ENCODE results near the gene SSC5D. TPM values are rescaled to one million over a fixed set of nuclear protein-coding genes. Genes with fewer than 3 reads are reported as not detected.

The SSC5D gene
- total RNA-seq, 2 donors from 2014 or later = 2.6 to 5.8 TPM

DNA sequence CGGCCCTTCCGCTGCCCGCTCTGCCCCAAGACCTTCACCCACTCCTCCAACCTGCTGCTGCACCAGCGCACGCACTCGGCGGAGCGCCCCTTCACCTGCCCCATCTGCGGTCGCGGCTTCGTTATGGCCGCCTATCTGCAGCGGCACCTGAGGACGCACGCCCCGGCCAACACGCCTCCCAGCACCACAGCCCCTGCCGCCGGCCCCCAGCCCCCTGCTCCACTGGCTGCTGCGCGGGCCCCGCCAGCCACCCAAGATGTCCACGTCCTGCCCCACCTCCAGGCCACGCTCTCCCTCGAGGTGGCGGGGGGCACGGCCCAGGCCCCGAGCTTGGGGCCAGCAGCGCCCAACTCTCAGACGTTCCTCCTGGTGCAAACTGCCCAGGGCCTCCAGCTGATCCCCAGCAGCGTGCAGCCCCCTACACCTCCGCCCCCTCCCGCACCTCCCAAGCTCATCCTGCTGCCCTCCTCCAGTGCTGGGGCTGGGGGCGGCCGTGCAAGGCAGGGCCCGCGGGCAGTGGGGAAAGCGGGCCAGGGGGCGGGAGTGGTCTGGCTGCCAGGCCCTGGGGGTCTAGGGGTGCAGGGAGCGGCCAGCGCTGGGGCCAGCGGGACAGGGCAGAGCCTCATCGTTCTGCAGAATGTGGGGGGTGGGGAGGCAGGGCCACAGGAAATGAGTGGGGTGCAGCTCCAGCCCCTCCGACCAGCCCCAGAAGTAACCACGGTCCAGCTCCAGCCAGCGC, 5.1 kb upstream of the SSC5D start:
- DNase-seq (peak in 1 of 2 donors; percentile 14), ATAC-seq (no peak)
- intact Hi-C loops (cut with DNase I, micrococcal nuclease) = no loop called here

DNA sequence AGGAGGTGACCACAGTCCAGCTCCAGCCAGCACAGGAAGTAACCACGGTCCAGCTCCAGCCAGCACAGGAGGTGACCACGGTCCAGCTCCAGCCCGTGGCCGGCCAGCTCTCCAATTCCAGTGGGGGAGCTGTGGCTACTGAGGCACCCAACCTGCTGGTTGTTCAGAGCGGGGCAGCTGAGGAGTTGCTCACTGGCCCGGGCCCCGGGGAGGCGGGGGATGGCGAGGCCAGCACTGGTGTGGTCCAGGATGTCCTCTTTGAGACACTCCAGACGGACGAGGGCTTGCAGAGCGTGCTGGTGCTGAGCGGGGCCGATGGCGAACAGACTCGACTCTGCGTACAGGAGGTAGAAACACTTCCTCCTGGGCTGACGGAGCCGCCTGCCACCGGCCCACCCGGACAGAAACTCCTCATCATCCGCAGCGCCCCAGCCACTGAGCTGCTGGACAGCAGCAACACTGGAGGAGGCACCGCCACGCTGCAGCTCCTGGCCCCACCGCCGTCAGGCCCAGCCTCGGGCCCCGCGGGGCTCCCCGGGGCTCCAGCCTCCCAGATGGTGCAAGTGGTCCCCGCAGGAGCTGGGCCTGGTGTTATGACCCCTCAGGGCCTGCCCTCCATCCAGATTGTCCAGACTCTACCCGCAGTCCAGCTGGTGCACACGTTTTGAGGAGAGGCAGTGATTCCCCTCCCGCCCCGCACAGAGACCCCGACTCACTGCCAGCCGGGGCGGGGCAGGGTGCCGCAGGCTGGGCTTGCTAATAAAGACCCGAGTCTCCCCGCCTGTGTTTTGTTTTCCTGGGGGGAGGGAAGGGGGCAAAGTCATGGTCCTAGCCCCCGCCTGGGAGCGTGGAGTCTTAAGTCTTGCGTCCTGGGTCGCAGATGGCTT, 4.3 kb upstream of the SSC5D start:
- intact Hi-C loops (cut with DNase I, micrococcal nuclease) = no loop called here
- DNase-seq (peak in 1 of 2 donors; percentile 27), ATAC-seq (no peak)

GRCh38 chr19:55484593-55485438, 3.4 kb upstream of the SSC5D start, which contains the start of gene NAT14:
Gene NAT14 (plus strand): TSS chr19:55485188. CDS start chr19:55485709, 521 bp downstream.
- DNase-seq = peak; percentile 35 to 54
- intact Hi-C loops (cut with DNase I, micrococcal nuclease) = no loop called here
- ATAC-seq = peak; percentile 61

DNA sequence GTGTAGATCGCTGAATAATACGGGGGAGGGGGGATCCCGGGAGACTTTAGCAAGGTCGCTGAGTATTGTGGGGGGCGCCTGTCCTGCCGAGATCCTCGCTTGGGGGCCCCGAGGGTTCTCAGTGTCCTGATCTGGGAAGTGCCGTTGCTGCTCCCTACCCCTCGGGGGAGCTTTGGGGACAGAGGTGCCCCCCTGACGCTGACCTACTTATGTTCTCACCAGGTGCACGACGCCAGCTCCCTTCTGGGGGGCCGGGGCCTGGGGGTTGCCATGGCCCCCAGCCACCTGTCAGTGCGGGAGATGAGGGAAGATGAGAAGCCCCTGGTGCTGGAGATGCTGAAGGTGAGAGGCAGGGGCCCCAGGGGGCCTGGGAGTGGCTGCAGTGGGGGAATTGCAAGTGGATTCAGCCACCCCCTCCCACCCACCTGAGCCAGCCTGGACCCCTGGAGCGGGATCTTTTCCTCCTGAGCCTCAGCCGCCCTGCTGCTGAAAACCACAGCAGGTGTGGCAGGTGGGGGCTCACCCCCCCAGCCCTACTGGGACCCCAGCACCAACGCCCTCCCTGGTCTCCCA, 2.7 kb upstream of the SSC5D start:
- peak in 1 of 2 donors; percentile 28 for DNase-seq
- no peak for ATAC-seq
- intact Hi-C loops (cut with DNase I, micrococcal nuclease) = no loop called here

GRCh38 chr19:55486043-55486970, 1.9 kb upstream of the SSC5D start:
- DNase-seq (peak in 1 of 2 donors; percentile 27), ATAC-seq (no peak)
- intact Hi-C loops (cut with DNase I, micrococcal nuclease) = no loop called here

DNA sequence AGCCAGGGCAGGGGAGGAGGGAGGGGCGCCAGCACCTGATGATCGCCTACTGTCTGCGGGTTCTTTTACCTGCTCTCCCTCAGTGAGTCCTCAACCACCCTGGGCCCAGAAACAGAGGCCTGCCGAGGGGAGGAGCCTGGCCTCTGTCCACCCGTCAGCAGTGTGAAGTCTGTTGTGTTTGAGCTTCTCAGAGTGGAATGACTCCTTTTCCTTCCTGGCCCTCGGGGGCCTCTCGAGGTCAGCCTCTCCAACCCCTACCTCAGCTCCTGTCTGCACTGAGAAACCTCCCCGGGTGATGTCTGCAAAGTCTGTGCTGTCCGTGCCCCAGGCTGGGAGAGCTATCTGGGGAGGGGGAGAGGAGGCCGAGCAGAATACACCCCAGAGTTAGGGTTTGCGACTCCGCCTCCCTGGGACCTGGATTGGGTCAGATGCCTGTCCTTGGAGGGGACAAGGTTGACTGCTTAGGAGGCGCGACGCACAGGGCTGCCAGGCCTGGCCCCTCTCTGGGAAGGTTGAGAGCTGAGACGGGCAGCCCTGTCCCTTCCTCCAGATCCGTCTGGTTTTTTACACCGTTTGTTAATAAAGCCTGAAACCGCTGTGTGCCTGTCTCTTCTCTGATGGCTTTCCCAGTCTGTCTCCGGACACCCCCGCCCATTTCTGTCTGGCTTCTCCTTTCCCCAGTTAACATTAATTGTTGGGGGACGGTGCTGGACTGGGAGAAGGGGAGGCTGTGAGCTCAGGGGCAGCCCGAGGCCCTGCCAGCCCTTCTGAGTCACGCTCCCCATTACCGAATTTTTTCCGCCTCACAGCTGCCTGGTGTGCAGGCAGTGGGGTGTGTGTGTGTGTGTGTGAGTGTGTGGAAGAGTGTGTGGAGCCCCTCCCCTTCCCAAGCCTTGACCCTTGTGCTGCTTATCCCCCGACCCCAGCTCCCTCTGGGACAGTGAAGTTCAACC, 989 bp upstream of the SSC5D start:
- DNase-seq (peak; percentile 41 to 72), ATAC-seq (no peak)
- intact Hi-C loops (cut with DNase I, micrococcal nuclease) = no loop called here

DNA sequence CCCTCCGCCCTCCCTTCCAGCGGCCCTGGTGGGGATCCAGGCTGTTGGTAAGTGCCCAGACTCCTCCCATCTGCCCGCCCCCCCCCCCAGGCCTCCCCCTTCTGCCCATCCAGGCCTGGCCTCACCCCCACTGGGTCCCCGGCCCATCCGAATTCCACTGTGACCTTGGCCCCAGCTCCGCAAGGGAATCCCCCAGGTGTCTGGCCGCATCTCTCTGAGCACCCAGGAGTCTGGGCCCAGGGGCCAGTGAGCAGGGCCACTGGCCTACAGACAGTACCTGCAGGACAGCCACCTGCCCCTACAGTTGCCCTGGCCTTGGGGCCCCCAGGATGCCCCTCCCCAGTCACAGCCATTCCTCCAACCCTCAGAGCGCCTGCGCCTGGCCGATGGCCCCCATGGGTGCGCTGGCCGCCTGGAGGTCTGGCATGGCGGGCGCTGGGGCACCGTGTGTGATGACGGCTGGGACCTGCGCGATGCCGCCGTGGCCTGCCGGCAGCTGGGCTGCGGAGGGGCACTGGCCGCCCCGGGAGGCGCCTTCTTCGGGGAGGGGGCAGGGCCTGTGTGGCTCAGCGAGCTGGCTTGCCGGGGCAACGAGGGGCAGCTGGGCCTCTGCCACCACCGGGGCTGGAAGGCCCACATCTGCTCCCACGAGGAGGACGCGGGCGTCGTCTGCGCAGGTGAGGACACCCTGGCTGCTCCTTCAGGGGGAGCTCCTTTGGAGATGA, 912 bp downstream of the SSC5D start:
- intact Hi-C loops (cut with DNase I, micrococcal nuclease) = no loop called here
- peak in 1 of 2 donors; percentile 30 for DNase-seq

GRCh38 chr19:55489711-55490477, 1.7 kb downstream of the SSC5D start:
- intact Hi-C loops (cut with DNase I, micrococcal nuclease) = no loop called here
- ATAC-seq (no peak), DNase-seq (peak in 1 of 2 donors; percentile 24)

More for the DNA sequence above, 912 bp downstream of the SSC5D start:
- ATAC-seq = no peak

DNA sequence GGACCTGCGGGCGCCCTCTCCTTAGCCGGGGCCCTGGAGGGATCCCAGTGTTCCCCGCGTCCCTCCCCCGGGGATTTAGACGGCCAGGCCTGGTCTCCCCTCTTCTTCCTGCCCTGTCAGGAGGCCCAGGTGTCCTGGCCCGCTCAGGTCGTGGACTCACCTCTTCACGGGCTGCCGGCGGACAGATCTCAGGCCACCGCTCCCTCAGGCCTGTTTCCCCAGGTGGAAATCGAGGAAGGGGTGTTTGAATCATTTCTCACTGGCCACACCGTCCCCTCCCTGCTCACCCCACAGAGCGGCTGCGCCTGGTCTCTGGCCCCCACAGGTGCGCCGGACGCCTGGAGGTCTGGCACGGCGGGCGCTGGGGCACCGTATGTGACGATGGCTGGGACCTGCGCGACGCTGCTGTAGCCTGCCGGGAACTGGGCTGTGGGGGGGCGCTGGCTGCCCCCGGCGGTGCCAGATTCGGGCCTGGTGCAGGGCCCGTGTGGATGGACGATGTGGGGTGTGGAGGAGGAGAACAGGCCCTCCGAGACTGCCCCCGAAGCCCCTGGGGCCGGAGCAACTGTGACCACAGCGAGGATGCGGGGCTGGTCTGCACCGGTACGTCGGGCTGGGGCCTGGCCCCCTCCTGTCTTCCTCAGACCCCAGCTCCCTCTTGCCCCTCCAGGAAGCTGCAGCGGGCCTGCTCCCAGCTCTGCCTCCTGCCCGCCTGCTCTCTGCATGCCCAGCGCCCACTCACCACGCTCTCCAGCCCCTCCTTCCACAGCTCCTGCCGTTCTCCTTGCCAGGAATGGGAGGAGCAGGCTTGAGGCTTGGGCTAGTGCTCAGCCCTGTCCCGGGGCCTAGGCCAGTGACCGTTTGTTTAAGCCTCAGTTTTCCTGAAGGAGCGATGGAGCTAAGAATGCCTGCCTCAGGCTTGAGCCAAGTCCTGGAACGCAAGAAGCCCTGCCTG, 2.5 kb downstream of the SSC5D start:
- DNase-seq (no peak), ATAC-seq (no peak)
- intact Hi-C loops (cut with DNase I, micrococcal nuclease) = no loop called here

DNA sequence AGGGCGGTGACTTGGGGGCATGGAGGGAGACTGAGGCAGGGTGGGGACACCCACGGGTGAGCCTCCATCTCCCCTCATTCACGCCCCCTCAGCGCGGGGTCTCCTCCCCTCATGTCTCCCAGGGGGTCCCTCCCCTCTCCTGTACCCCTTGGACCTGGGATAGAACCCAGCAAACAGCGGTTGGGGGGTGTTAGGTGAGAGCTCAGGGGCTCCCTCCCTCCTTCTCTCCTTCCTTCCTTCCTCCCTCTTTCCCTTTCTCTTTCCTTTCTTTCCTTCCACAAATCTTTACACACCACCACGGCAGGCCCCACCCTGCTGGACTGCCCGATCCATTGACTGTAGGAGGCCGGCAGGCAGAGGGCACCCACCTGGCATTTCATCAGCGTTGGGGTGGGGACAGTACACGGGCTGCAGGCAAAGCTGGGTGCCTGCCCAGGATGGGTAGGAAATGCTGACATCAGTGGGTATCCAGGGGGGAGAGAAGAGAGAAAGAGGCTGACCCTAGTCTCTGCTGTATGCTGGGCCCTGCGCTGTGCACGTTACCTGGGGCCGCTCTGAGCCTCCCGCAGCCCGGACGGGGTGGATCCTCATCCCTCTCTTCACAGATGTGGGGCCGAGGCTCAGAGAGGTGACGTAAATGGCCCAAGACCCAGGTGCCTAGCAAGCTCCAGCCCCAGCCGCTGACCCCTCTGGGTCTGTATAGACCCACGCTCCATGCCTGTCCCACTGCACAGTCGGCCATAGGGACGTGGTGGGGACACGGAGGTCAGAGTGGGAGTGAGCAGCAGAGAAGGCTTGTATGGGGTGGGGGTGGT, 3.5 kb downstream of the SSC5D start:
- intact Hi-C loops (cut with DNase I, micrococcal nuclease) = no loop called here
- DNase-seq (no peak), ATAC-seq (no peak)

DNA sequence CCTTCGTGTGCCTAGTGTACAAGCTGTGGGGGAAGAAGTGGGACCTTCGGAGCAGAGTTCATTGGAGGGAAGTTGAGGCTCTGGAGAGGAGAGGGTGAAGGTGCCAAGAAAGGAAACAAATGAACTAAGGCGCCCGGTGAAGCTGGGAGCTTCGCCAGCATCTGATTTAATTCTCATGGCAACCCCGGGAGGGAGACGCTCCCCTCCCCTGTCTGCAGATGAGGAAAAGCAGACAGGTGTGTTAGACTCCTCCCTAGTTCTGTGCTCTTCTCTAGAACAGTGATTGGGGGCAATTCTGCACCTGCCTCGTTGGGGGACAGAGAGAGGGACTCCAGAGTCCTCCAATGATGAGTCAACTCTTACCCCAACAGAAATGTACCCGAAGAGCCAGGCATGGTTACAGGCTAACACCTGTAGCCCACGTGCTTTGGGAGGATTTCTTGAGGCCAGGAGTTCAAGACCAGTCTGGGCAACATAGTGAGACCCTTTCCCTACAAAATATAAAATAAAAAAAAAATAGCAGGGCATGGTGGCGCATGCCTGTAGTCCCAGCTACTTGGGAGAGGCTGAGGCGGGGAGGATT, 4.2 kb downstream of the SSC5D start:
- DNase-seq (no peak), ATAC-seq (no peak)
- intact Hi-C loops (cut with DNase I, micrococcal nuclease) = no loop called here

GRCh38 chr19:55493052-55493644, 4.9 kb downstream of the SSC5D start:
- ATAC-seq (no peak), DNase-seq (no peak)
- intact Hi-C loops (cut with DNase I, micrococcal nuclease) = no loop called here
